Stimulated activated CD4-positive, alpha-beta T cell treated with anti-CD3 and anti-CD28 coated beads, Interleukin-12 subunit alpha, Interleukin-12 subunit beta, amount 100 ng/mL, for 4 hours (primary cell): ENCODE results near the gene ARMH4.
"Not testable (repeated sequence)": the region's sequence is repeated elsewhere in the genome, so short reads cannot be mapped to it uniquely, and the experiment has no call there.

Experiments
- DNase-seq: peaks from one replicate; pipeline ENCODE4 v3.0.0-alpha.2; 2020

The ARMH4 gene

GRCh38 chr14:58143106-58143505, 8.9 kb downstream of the ARMH4 start:
- no peak for DNase-seq

DNA sequence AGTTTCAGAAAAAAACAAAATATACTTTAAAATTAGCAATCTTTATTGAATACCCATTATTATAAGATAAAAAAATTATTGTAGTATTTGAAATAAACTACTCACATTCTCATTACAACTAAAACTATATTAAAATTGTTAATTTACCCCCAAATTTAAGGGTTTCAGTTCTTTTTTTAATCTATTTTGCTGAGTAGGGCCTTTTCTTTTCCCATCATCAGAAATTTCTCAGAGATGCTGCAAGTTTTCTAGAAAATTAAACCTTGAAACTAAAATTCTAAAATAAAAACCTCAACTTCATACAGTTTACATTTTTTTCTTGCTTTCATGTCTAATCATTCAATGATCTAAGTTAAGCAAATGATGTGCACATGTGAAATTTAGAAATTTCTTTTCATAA, 10.1 kb downstream of the ARMH4 start:
- no peak for DNase-seq

GRCh38 chr14:58138714-58139482, 13.1 kb downstream of the ARMH4 start:
- DNase-seq: no peak

DNA sequence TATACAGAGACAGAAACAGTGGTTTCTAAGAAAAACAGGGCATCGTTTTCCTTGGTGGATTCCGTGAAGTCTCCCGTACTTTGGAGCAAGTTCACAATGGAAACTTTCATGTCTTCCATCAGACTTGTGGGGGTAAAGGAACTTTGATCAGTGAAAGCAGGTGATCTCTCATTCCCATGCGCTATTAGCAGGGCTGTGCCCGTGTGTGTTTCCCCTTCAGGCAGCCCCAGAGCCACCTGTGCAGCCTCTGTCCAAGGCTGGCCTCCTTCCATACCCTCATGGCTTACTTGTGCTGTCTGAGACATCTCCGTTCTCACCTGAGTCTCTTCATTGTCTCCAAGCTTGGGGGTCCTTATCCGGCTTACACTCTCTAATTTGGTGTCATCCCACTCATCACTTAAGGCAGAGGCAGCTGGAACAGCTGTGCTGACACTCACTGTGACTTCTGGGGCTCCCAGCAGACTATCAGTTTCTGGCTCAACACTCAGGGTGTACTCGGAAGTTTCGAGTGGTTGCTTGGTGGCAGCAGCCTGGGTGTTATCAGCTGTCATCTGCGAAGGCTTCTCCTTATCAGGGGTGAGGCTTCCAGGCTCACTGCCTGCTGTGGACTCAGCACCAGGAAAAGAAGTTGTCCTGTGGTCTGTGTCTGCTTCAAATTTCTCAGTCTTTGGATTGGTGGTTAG, 13.8 kb downstream of the ARMH4 start:
- DNase-seq: no peak

GRCh38 chr14:58133739-58134138, 18.3 kb downstream of the ARMH4 start:
- no peak for DNase-seq

GRCh38 chr14:58131386-58131785, 20.6 kb downstream of the ARMH4 start:
- DNase-seq: no peak

DNA sequence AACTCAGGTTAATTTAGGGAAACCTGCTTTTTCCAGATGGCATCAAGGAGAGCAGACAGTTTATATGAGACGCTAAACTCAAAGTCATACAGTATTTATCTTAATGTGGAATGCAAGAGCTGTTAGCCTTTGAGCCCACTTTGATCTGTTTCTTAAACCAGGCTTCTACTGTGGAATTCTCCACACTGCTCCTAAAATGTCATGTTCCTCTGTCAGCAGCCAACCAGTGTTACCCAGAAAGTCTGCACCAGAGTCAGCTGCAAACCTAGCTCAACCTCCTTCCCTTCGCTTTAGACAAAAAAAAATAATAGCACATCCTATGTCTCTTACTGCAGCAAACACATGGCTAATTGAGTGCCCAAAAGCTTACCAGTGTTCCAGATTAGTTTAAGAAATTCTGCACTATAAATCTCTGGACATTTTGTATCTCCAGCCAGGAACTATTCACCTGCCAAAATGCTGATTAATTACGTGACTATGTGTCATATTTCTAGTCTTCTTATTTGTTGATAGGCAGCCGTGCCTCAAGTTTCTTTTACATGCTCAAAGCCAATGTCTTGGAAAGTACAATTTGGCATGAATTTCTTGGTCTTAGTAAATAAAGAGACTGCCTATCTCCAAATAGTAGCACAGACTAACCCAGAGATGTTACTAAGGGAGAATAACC, 21.8 kb downstream of the ARMH4 start:
- no peak for DNase-seq

GRCh38 chr14:58129208-58129607, 22.8 kb downstream of the ARMH4 start:
- no peak for DNase-seq

DNA sequence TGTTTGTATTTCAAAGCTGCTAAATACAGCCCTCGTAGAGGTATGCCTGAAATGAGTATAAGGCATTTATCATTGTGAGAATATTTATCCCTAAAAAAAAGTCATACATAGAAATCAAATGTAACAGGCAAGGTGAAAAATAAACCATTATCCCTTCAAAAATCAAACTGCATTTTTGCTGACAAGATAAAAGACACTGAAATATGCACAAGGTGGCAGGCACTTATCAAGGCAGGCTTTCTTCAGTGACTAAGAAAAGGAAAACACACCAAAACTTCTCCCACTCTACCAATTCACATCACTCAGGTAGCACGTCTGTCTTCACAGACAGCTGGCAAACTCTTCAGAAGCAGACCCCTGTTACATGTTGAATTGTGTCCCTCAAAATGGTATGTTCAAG, 23.6 kb downstream of the ARMH4 start:
- DNase-seq: no peak

- not testable (repeated sequence) for DNase-seq
These were observed 29.5 kb downstream of the ARMH4 start for GRCh38 chr14:58122546-58122945.

GRCh38 chr14:58121530-58122186, 30.4 kb downstream of the ARMH4 start:
- DNase-seq: no peak

DNA sequence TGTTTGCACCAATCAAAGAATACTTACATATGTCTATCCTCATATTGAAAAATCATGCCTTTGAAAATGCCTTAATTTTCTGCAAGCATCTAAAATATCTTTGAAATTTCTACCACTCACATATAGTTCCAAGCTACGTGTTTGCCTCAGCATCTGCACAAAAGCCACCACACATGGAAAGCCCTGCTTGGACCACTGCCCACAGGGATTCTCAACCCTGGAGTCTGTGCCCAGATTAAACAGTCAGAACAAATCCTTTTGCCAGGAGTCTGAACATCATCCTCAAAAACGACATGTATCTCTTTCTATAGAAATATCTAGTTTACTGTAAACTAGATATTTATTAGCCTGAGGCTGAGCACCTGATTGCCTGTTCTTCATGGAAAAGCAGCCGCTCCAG, 32.6 kb downstream of the ARMH4 start:
- DNase-seq: no peak

DNA sequence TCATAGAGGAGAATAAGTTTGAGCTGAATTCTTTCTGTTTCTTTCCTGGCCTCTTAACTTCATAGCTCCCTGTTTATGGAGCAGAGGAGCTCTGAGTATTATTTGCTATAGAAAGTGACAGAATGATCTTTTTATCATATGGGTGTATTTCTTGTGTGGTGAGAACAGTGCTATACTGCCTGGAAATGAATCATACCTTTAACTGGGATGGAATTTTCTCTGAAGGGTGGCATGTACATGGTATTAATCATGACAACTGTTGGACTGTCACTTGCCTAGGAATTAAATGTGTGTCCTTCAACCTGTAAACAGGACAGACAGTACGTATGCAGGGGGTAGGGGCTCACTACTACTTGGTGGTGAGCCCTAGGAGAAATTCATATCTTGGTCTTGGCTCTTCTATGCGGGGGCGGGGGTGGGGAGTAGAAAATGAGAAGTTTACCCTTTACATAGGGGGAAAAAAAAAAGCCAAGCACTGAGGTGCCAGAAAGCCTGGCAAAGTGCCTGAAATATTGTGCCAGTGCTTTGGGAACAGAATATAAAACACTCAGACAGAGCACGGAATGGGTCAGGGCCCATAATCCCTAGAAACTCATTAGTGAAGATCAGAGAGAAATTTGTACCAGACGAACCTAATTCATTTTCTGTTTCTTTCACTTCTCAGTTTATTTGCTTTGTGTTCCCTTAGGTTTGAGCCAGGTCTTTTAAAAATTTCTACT, 33.8 kb downstream of the ARMH4 start:
- DNase-seq: no peak

GRCh38 chr14:58109744-58110143, 42.3 kb downstream of the ARMH4 start:
- DNase-seq: no peak

DNA sequence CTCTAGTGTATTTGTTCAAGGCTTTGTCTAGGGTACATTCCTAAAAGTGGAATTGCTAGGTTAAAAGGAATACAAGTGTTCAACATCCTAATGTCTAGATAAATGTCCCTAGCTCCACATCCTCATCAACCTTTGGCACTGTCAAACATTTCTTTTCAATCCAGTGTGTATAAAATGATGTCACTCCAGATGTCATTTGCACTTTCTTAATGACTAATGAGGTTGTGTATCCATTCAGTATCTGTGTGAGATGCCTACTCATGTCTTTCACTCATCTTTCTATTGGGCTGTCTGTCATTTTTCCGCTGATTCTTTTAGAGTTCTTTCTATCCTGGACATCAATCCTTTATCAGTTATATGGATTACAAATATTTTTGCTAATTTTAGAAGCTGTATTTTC, 43.3 kb downstream of the ARMH4 start:
- DNase-seq: no peak

DNA sequence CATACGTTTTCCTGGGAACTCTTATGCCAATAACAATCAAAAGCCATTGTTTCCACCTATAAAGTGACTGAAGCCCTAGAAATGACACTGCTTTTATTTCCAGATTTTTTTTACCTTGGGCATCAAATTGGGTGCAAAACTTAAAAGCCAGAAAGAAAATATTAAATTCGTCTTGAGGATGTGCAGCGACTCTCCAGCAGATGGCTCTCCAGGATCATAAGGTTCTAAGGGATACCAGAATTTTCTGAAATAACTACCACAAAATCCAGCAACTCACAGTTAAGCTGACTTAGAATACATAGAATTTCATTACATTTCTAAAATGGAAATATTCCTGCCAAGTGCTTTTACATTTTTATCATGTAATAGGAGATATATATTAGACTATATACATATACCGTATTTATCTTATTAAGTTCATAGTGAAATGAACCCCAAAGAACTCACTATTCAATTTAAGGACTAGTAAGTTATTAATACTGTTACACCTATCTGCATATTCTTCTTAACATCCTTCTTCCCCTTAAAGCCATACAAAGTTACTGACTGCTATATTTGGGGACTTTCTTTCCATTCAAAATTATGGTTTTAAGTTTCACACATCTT, 44.0 kb downstream of the ARMH4 start:
- DNase-seq: peak; percentile 16

- DNase-seq: no peak
These were observed 45.0 kb downstream of the ARMH4 start for GRCh38 chr14:58107041-58107440.

DNA sequence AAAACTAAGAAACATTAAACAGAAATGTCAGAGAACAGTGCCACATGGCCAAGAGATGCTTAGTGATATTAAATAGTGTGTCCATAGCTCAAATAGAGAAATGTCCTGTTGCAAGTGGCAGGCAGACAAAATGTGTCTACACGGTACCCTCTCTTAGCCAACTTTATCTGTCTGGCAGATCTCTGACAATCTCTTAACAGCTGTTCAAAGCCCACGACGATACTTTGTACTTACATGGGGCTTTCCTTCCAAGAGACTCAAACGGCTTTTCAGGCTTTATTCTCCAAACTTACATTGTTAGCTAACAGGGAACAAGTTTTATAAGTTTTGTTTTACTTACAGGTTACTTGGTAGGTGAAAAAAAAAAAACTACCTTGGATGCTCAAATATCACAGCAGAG, 45.6 kb downstream of the ARMH4 start:
- no peak for DNase-seq

GRCh38 chr14:58104808-58105207, 47.2 kb downstream of the ARMH4 start:
- no peak for DNase-seq

DNA sequence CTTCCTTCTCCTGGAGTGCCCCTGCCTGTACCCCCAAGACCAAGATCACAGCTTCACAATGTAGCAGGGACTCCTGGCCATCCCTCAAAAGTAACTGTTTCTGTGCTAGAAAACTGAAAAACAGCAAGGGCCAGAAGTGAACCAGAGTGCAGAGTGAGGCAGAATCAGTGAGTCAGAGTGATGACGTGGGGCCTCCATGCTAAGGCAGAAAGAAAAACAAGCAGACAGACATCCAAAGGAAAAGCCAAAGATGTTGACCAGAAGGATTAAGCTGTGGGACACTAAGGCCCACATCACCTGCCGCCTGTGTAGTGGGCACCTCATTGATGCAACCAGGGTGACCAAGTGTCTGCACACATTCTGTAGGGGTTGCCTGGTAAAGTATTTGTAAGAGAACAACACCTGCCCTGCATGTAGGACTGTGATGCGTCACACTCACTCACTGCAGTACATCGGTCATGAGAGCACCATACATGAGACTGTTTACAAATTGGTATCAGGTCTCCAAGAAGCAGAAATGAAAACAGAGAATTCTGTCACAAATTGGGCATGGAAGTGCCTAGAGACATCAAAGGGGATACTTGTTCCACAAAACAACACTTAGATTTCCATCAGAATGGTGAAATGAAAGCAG, 51.2 kb downstream of the ARMH4 start:
- no peak for DNase-seq

- no peak for DNase-seq
These were observed 52.3 kb downstream of the ARMH4 start for GRCh38 chr14:58099682-58100081.

- DNase-seq: no peak
These were observed 53.5 kb downstream of the ARMH4 start for GRCh38 chr14:58098507-58098906.
